ENCODE data around the gene ANO4.

Gene ANO4

GRCh38 chr12:101004898-101005297 is 210.3 kb downstream of the ANO4 start:
- Histone ChIP-seq H3K9me3 (ENCODE audit: insufficient read depth, low read depth, low read length) (no peaks in the 10 kb centered on the region), H4K91ac (ENCODE audit: low read depth, low read length) (no peak overlapping the region), H3K23ac (ENCODE audit: low read length) (no peak overlapping the region), H3K18ac (ENCODE audit: low read length) (no peak overlapping the region), H3K79me1 (ENCODE audit: low read length) (no peaks in the 10 kb centered on the region), H3K4me1 (ENCODE audit: control insufficient read depth in 1 of 2, insufficient read depth in 2 of 2, low read length in 2 of 2) (no peaks in the 10 kb centered on the region), H4K12ac (ENCODE audit: low read depth, low read length) (no peak overlapping the region), H2AK5ac (ENCODE audit: low read length) (no peak overlapping the region), H3K9ac (ENCODE audit: low read length) (no peak overlapping the region), H2BK5ac (ENCODE audit: low read depth, low read length, poor library complexity) (no peak overlapping the region), H2AFZ (ENCODE audit: insufficient read depth, low read length, poor library complexity) (no peak overlapping the region), H2BK120ac (ENCODE audit: insufficient read depth, low read length, poor library complexity) (no peak overlapping the region), H3K4ac (ENCODE audit: low read depth, low read length) (no peak overlapping the region), H3K36me3 (ENCODE audit: control insufficient read depth in 1 of 2, insufficient read depth in 2 of 2, low read length in 2 of 2) (no peaks in the 10 kb centered on the region), H3K4me3 (ENCODE audit: low read depth, low read length) (no peak overlapping the region), H3K4me2 (ENCODE audit: low read length) (no peak overlapping the region), H3K14ac (ENCODE audit: low read length) (no peak overlapping the region), H4K8ac (ENCODE audit: low read depth, low read length) (no peak overlapping the region), H3K79me2 (ENCODE audit: control insufficient read depth, insufficient read depth, low read length, poor library complexity) (no peaks in the 10 kb centered on the region), H2BK12ac (ENCODE audit: low read length) (no peak overlapping the region), H3K27me3 (ENCODE audit: insufficient read depth, low read length) (no peaks in the 10 kb centered on the region), H3K27ac (ENCODE audit: low read depth, low read length) (no peak overlapping the region)
- no peak for DNase-seq
- WGBS (ENCODE audit: extremely low coverage, insufficient coverage, insufficient read length), result no CpG with 5 or more reads among the region's 1 CpG

GRCh38 chr12:101009274-101009673 is 214.7 kb downstream of the ANO4 start:
- Histone ChIP-seq H3K4me2 (ENCODE audit: low read length) (no peak overlapping the region), H4K8ac (ENCODE audit: low read depth, low read length) (no peak overlapping the region), H3K9me3 (ENCODE audit: insufficient read depth, low read depth, low read length) (peaks cover 2% of the 10 kb centered on the region), H3K23ac (ENCODE audit: low read length) (no peak overlapping the region), H2BK12ac (ENCODE audit: low read length) (no peak overlapping the region), H2AK5ac (ENCODE audit: low read length) (no peak overlapping the region), H2AFZ (ENCODE audit: insufficient read depth, low read length, poor library complexity) (no peak overlapping the region), H4K91ac (ENCODE audit: low read depth, low read length) (no peak overlapping the region), H3K9ac (ENCODE audit: low read length) (no peak overlapping the region), H4K12ac (ENCODE audit: low read depth, low read length) (no peak overlapping the region), H3K4ac (ENCODE audit: low read depth, low read length) (no peak overlapping the region), H3K27me3 (ENCODE audit: insufficient read depth, low read length) (no peaks in the 10 kb centered on the region), H3K18ac (ENCODE audit: low read length) (no peak overlapping the region), H2BK120ac (ENCODE audit: insufficient read depth, low read length, poor library complexity) (no peak overlapping the region), H3K79me1 (ENCODE audit: low read length) (no peaks in the 10 kb centered on the region), H2BK5ac (ENCODE audit: low read depth, low read length, poor library complexity) (no peak overlapping the region), H3K14ac (ENCODE audit: low read length) (no peak overlapping the region), H3K4me1 (ENCODE audit: control insufficient read depth in 1 of 2, insufficient read depth in 2 of 2, low read length in 2 of 2) (no peaks in the 10 kb centered on the region), H3K27ac (ENCODE audit: low read depth, low read length) (no peak overlapping the region), H3K79me2 (ENCODE audit: control insufficient read depth, insufficient read depth, low read length, poor library complexity) (no peaks in the 10 kb centered on the region), H3K36me3 (ENCODE audit: control insufficient read depth in 1 of 2, insufficient read depth in 2 of 2, low read length in 2 of 2) (no peaks in the 10 kb centered on the region), H3K4me3 (ENCODE audit: low read depth, low read length) (no peak overlapping the region)
- no peak for DNase-seq
- no CpG with 5 or more reads among the region's 1 CpG for WGBS (ENCODE audit: extremely low coverage, insufficient coverage, insufficient read length)

GRCh38 chr12:101010896-101011295 is 216.3 kb downstream of the ANO4 start:
- Histone ChIP-seq H3K27me3 (ENCODE audit: insufficient read depth, low read length) (no peaks in the 10 kb centered on the region), H2AK5ac (ENCODE audit: low read length) (no peak overlapping the region), H2AFZ (ENCODE audit: insufficient read depth, low read length, poor library complexity) (no peak overlapping the region), H4K8ac (ENCODE audit: low read depth, low read length) (no peak overlapping the region), H3K23ac (ENCODE audit: low read length) (no peak overlapping the region), H2BK5ac (ENCODE audit: low read depth, low read length, poor library complexity) (no peak overlapping the region), H3K4me1 (ENCODE audit: control insufficient read depth in 1 of 2, insufficient read depth in 2 of 2, low read length in 2 of 2) (no peaks in the 10 kb centered on the region), H2BK12ac (ENCODE audit: low read length) (no peak overlapping the region), H3K4me3 (ENCODE audit: low read depth, low read length) (no peak overlapping the region), H3K4me2 (ENCODE audit: low read length) (no peak overlapping the region), H3K18ac (ENCODE audit: low read length) (no peak overlapping the region), H3K4ac (ENCODE audit: low read depth, low read length) (no peak overlapping the region), H2BK120ac (ENCODE audit: insufficient read depth, low read length, poor library complexity) (no peak overlapping the region), H3K36me3 (ENCODE audit: control insufficient read depth in 1 of 2, insufficient read depth in 2 of 2, low read length in 2 of 2) (no peaks in the 10 kb centered on the region), H4K91ac (ENCODE audit: low read depth, low read length) (no peak overlapping the region), H4K12ac (ENCODE audit: low read depth, low read length) (no peak overlapping the region), H3K14ac (ENCODE audit: low read length) (no peak overlapping the region), H3K27ac (ENCODE audit: low read depth, low read length) (no peak overlapping the region), H3K79me1 (ENCODE audit: low read length) (no peaks in the 10 kb centered on the region), H3K9me3 (ENCODE audit: insufficient read depth, low read depth, low read length) (peaks cover 2% of the 10 kb centered on the region), H3K79me2 (ENCODE audit: control insufficient read depth, insufficient read depth, low read length, poor library complexity) (no peaks in the 10 kb centered on the region), H3K9ac (ENCODE audit: low read length) (no peak overlapping the region)
- WGBS (ENCODE audit: extremely low coverage, insufficient coverage, insufficient read length), result no CpG with 5 or more reads among the region's 1 CpG
- DNase-seq, result no peak

- Histone ChIP-seq H2BK5ac (ENCODE audit: low read depth, low read length, poor library complexity) (no peak overlapping the region), H4K12ac (ENCODE audit: low read depth, low read length) (no peak overlapping the region), H3K4me3 (ENCODE audit: low read depth, low read length) (no peak overlapping the region), H3K27me3 (ENCODE audit: insufficient read depth, low read length) (no peaks in the 10 kb centered on the region), H3K23ac (ENCODE audit: low read length) (no peak overlapping the region), H3K9me3 (ENCODE audit: insufficient read depth, low read depth, low read length) (peaks cover 2% of the 10 kb centered on the region), H3K18ac (ENCODE audit: low read length) (no peak overlapping the region), H2AK5ac (ENCODE audit: low read length) (no peak overlapping the region), H3K79me1 (ENCODE audit: low read length) (peaks cover 4% of the 10 kb centered on the region), H3K4ac (ENCODE audit: low read depth, low read length) (no peak overlapping the region), H2BK120ac (ENCODE audit: insufficient read depth, low read length, poor library complexity) (no peak overlapping the region), H3K4me1 (ENCODE audit: control insufficient read depth in 1 of 2, insufficient read depth in 2 of 2, low read length in 2 of 2) (peaks cover 0 to 6% of the 10 kb centered on the region in 2 experiments), H4K8ac (ENCODE audit: low read depth, low read length) (no peak overlapping the region), H2BK12ac (ENCODE audit: low read length) (no peak overlapping the region), H3K9ac (ENCODE audit: low read length) (no peak overlapping the region), H3K79me2 (ENCODE audit: control insufficient read depth, insufficient read depth, low read length, poor library complexity) (no peaks in the 10 kb centered on the region), H3K27ac (ENCODE audit: low read depth, low read length) (no peak overlapping the region), H3K14ac (ENCODE audit: low read length) (no peak overlapping the region), H3K36me3 (ENCODE audit: control insufficient read depth in 1 of 2, insufficient read depth in 2 of 2, low read length in 2 of 2) (peaks cover 0 to 4% of the 10 kb centered on the region in 2 experiments), H3K4me2 (ENCODE audit: low read length) (no peak overlapping the region), H2AFZ (ENCODE audit: insufficient read depth, low read length, poor library complexity) (no peak overlapping the region), H4K91ac (ENCODE audit: low read depth, low read length) (no peak overlapping the region)
- no CpG with 5 or more reads among the region's 6 CpGs for WGBS (ENCODE audit: extremely low coverage, insufficient coverage, insufficient read length)
- DNase-seq, result no peak
Measured at GRCh38 chr12:101013993-101014392, 219.4 kb downstream of the ANO4 start.

All from trophoblast cell (in vitro differentiated cells and primary cell).